GM12878 (cell line): ENCODE measurements around the gene STXBP5. TPM values are rescaled to one million over a fixed set of nuclear protein-coding genes. Genes with fewer than 3 reads are reported as not detected.

Source experiments
- ATAC-seq: fragments of 200-7000 bp; cut with Tn5 transposase; 3 replicates; pipeline ENCODE4 v1.9.1; 2020; ENCODE audit warnings: mild to moderate bottlenecking, moderate library complexity
- BruUV-seq: library from RNA; stranded (reverse); fragments of 400-500 nt; replicated peaks from 2 replicates; lab custom pipeline; 2021; lab: Mats Ljungman, UMichigan
- CTCF ChIA-PET: fragments of 300-600 bp; sonication (Branson Sonifier 250); formaldehyde crosslinking; extraction: SDS; loops from one replicate; lab custom pipeline; 2021; ENCODE audit warnings: inconsistent platforms; lab: Yijun Ruan, JAX
- POLR2A ChIA-PET: fragments of 350-600 bp; formaldehyde crosslinking; extraction: SDS; loops from one replicate; lab custom pipeline; 2021; ENCODE audit warnings: inconsistent platforms; lab: Charles Lee
- RAD21 ChIA-PET: fragments of 300-600 bp; sonication (Branson Sonifier 250); formaldehyde crosslinking; loops from one replicate; lab custom pipeline; 2023; ENCODE audit warnings: antibody characterized with exemption; ENCODE audit not compliant: unreplicated experiment; lab: Charles Lee
- SMC1A ChIA-PET: fragments of 300-600 bp; sonication (Branson Sonifier 250); formaldehyde crosslinking; loops from one replicate; lab custom pipeline; 2023; ENCODE audit not compliant: unreplicated experiment, uncharacterized antibody; lab: Charles Lee
- DNase-seq: peaks from one replicate; pipeline ENCODE4 v3.0.0-alpha.2; 2011; ENCODE audit warnings: low read depth, low spot score
- FAIRE-seq: peaks from 3 replicates; lab custom pipeline; 2011; peaks lifted over from hg19 to GRCh38; lab: Jason Lieb, UNC
- H2AFZ ChIP-seq: 2 replicates; pipeline ENCODE4 v1.6.0; 2011; ENCODE audit warnings: low read depth, low read length, control low read depth; ENCODE audit not compliant: control insufficient read depth
- H3K27ac ChIP-seq: 2 replicates; pipeline ENCODE4 v1.5.1; 2011; ENCODE audit warnings: control low read depth; ENCODE audit not compliant: control insufficient read depth, insufficient read depth
- H3K27me3 ChIP-seq, 2 experiments: replicated peaks in 1 of 2; 2 replicates each; pipeline versions ENCODE4 v1.6.0 to v1.6.1; 2011; ENCODE audit warnings: low read length in 1 of 2; ENCODE audit not compliant: control insufficient read depth in 2 of 2, insufficient read depth in 2 of 2
- H3K36me3 ChIP-seq, 2 experiments: 2 replicates each; pipeline ENCODE4 v1.5.1; 2011; ENCODE audit warnings: low read length in 1 of 2; ENCODE audit not compliant: control insufficient read depth in 2 of 2, insufficient read depth in 2 of 2
- H3K4me1 ChIP-seq: 2 replicates; pipeline ENCODE4 v1.6.1; 2011; ENCODE audit warnings: mild to moderate bottlenecking, low read length, moderate library complexity, mixed read lengths; ENCODE audit not compliant: control insufficient read depth, insufficient read depth
- H3K4me2 ChIP-seq: 2 replicates; pipeline ENCODE4 v1.6.0; 2011; ENCODE audit warnings: control low read depth; ENCODE audit not compliant: control insufficient read depth, insufficient read depth
- H3K4me3 ChIP-seq: fragments of 200-600 bp; sonication (generic); 2 replicates; pipeline ENCODE4 v1.5.1; 2016
- H3K79me2 ChIP-seq: 2 replicates; pipeline ENCODE4 v1.6.0; 2011; ENCODE audit warnings: low read length; ENCODE audit not compliant: control insufficient read depth, insufficient read depth
- H3K9ac ChIP-seq: 2 replicates; pipeline ENCODE4 v1.8.0; 2011; ENCODE audit warnings: low read length, control low read depth, mixed read lengths; ENCODE audit not compliant: control insufficient read depth, insufficient read depth
- H3K9me3 ChIP-seq: replicated peaks from 3 replicates; pipeline ENCODE4 v1.5.1; 2011; ENCODE audit warnings: mild to moderate bottlenecking, low read length; ENCODE audit not compliant: control insufficient read depth, insufficient read depth
- H4K20me1 ChIP-seq: 2 replicates; pipeline ENCODE4 v1.6.0; 2011; ENCODE audit not compliant: control insufficient read depth, insufficient read depth
- BHLHE40 ChIP-seq, 2 experiments: fragments of 450-650 bp in 1 of 2; IDR thresholded peaks; 2 replicates each; pipeline ENCODE4 v1.6.1; 2011 to 2017; ENCODE audit warnings: low read depth in 2 of 2, borderline replicate concordance in 1 of 2, improper control_type of control experiment in 1 of 2, low read length in 1 of 2, mild to moderate bottlenecking in 1 of 2
- CBX3 ChIP-seq: fragments of 200-600 bp; sonication (generic); IDR thresholded peaks from 2 replicates; pipeline ENCODE4 v1.6.1; 2016; ENCODE audit warnings: low read depth, borderline replicate concordance
- CHD2 ChIP-seq: IDR thresholded peaks from 2 replicates; pipeline ENCODE4 v1.6.1; 2011; ENCODE audit warnings: low read depth, low read length, improper control_type of control experiment, borderline replicate concordance
- CREB1 ChIP-seq: IDR thresholded peaks from 2 replicates; pipeline ENCODE4 v1.6.1; 2012; ENCODE audit warnings: low read depth, mild to moderate bottlenecking, inconsistent platforms
- FOXK2 ChIP-seq: fragments of 450-650 bp; IDR thresholded peaks from 2 replicates; pipeline ENCODE4 v1.6.1; 2017; ENCODE audit warnings: mild to moderate bottlenecking, moderate library complexity
- FOXM1 ChIP-seq: IDR thresholded peaks from 2 replicates; pipeline ENCODE4 v1.6.1; 2012; ENCODE audit warnings: low read depth, mild to moderate bottlenecking, inconsistent platforms, low read length, moderate library complexity
- IRF4 ChIP-seq: IDR thresholded peaks from 2 replicates; pipeline ENCODE4 v1.6.1; 2011; ENCODE audit warnings: low read depth, low read length
- KAT2A ChIP-seq: conservative IDR thresholded peaks from 2 replicates; pipeline ENCODE4 v1.6.1; 2011; ENCODE audit warnings: low read depth, low read length; ENCODE audit not compliant: control insufficient read depth
- NBN ChIP-seq: fragments of 450-650 bp; IDR thresholded peaks from 2 replicates; pipeline ENCODE4 v1.6.1; 2016
- NFIC ChIP-seq: IDR thresholded peaks from 2 replicates; pipeline ENCODE4 v1.6.1; 2012; ENCODE audit warnings: low read depth, mild to moderate bottlenecking, inconsistent platforms, low read length, moderate library complexity
- POLR2A ChIP-seq: IDR thresholded peaks from 2 replicates; pipeline ENCODE4 v1.6.1; 2011; ENCODE audit warnings: low read depth, mild to moderate bottlenecking, low read length
- POU2F2 ChIP-seq: IDR thresholded peaks from 3 replicates; pipeline ENCODE4 v1.6.1; 2011; ENCODE audit warnings: low read depth, mild to moderate bottlenecking, low read length, borderline replicate concordance
- RCOR1 ChIP-seq: conservative IDR thresholded peaks from 2 replicates; pipeline ENCODE4 v1.6.1; 2012; ENCODE audit warnings: low read depth, low read length, improper control_type of control experiment
- RELA ChIP-seq: fragments of 450-650 bp; IDR thresholded peaks from 2 replicates; pipeline ENCODE4 v1.8.0; 2014; ENCODE audit warnings: borderline replicate concordance; ENCODE audit not compliant: partially characterized antibody
- SIX5 ChIP-seq: IDR thresholded peaks from 2 replicates; pipeline ENCODE4 v1.6.1; 2011; ENCODE audit warnings: mild to moderate bottlenecking, low read depth, low read length, moderate library complexity; ENCODE audit not compliant: severe bottlenecking
- TARDBP ChIP-seq: IDR thresholded peaks from 2 replicates; pipeline ENCODE4 v1.6.1; 2016; ENCODE audit warnings: borderline replicate concordance
- ZBED1 ChIP-seq: IDR thresholded peaks from 2 replicates; pipeline ENCODE4 v1.6.1; 2016; ENCODE audit warnings: borderline replicate concordance
- WGBS: methylation state at CpG from one replicate; pipeline ENCODE4 v1.1.6; 2016; ENCODE audit warnings: low lambda C conversion rate; ENCODE audit not compliant: insufficient replicate concordance, insufficient coverage; ENCODE audit errors: missing lambda C conversion rate; 5-methylcytosine and 5-hydroxymethylcytosine counted together
- in situ Hi-C: fragments of 300-500 bp; cut with MboI; formaldehyde crosslinking; loops from 9 replicates; pipeline ENCODE4 v1.14.3; 2018; ENCODE audit warnings: mixed read lengths
- intact Hi-C: fragments of 100-400 bp; cut with micrococcal nuclease; formaldehyde crosslinking; loops from one replicate; pipeline ENCODE4 v1.14.2; 2022; ENCODE audit not compliant: unreplicated experiment
- polyA plus RNA-seq, 11 experiments: library from polyadenylated mRNA; depleted of rRNA in 4 of 11; unstranded in 6 of 11; stranded (reverse) in 5 of 11; fragments of >200 nt; fragmentation: Nextera tagmentation in 4 of 11; fragmentation: Illumina TruSeq in 1 of 11; extraction: Ambion mirVana in 4 of 11; extraction: Trizol in 1 of 11; gene quantifications; 1 replicate in 1 of 11; 2 replicates in 10 of 11; pipeline versions ENCODE4 v1.2.1 to v1.2.3, GENCODE V29; 2011 to 2016; ENCODE audit warnings: inconsistent platforms in 2 of 11, missing spikeins in 2 of 11, low read depth in 1 of 11
- total RNA-seq, 4 experiments: library from RNA; depleted of rRNA in 3 of 4; stranded (reverse); fragments of >200 nt in 3 of 4; fragmentation: Illumina TruSeq in 1 of 4; extraction: Trizol in 1 of 4; gene quantifications; 2 replicates each; pipeline versions ENCODE4 v1.2.1 to v1.2.3, GENCODE V29; 2013 to 2021
- TF ChIP-seq, protein P1 (sequence below): fragments of 450-650 bp; IDR thresholded peaks from 2 replicates; pipeline ENCODE4 v1.6.1; 2016; ENCODE audit warnings: mild to moderate bottlenecking
- TF ChIP-seq, protein P2 (sequence below): IDR thresholded peaks from 2 replicates; pipeline ENCODE4 v1.6.1; 2012; ENCODE audit warnings: low read depth, low read length, improper control_type of control experiment
- TF ChIP-seq, protein P3 (sequence below): fragments of 150-350 bp; IDR thresholded peaks from 2 replicates; pipeline ENCODE4 v1.6.1; 2016; ENCODE audit warnings: low read depth, low read length

STXBP5 gene
- total and polyA plus RNA-seq, 10 of the 15 experiments (the other 5 are each of a cell fraction or from before 2014, with no cell fraction given) = 1.4 to 13.2 (median 8.4) TPM

DNA sequence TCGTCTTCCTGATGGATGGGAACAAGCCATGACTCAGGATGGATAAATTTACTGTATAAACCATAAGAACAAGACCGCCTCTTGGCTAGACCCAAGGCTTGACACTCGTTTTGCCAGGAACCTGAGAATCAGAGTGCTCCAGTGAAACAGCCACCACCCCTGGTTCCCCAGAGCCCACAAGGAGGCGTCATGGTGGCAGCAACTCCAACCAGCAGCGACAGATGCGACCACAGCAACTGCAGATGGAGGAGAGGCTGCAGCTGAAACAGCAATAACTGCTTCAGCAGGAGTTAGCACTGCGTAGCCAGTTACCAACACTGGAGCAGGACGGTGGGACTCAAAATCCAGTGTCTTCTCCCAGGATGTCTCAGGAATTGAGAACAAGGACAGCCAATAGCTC is 203.4 kb downstream of the STXBP5 start:
- CTCF ChIA-PET = no interaction called here
- no peak for DNase-seq
- Histone ChIP-seq H3K9me3 (no peaks in the 10 kb centered on the region), H3K36me3 (no peaks in the 10 kb centered on the region), H2AFZ (no peak overlapping the region), H3K9ac (no peak overlapping the region)
- no peak for FAIRE-seq
- in situ Hi-C loops (no loop called here), intact Hi-C loops (no loop called here)
- WGBS = 25% methylated on average over 8 of the region's 8 CpGs
- TF ChIP-seq TARDBP = no peak
- TF ChIP-seq FOXK2 = no peak
- no peak for TF ChIP-seq POU2F2
- TF ChIP-seq, protein P1, sequence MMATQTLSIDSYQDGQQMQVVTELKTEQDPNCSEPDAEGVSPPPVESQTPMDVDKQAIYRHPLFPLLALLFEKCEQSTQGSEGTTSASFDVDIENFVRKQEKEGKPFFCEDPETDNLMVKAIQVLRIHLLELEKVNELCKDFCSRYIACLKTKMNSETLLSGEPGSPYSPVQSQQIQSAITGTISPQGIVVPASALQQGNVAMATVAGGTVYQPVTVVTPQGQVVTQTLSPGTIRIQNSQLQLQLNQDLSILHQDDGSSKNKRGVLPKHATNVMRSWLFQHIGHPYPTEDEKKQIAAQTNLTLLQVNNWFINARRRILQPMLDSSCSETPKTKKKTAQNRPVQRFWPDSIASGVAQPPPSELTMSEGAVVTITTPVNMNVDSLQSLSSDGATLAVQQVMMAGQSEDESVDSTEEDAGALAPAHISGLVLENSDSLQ = no peak
- no peak for TF ChIP-seq CBX3
- no peak for TF ChIP-seq SIX5
- no peak for TF ChIP-seq RCOR1
- no peak for TF ChIP-seq ZBED1
- no peak for TF ChIP-seq RELA
- TF ChIP-seq NFIC = no peak
- TF ChIP-seq BHLHE40 (IDR thresholded peaks at IDR 0.05; ENCODE audit: borderline replicate concordance in 1 of 2, low read depth in 2 of 2, low read length in 1 of 2) = no peak
- TF ChIP-seq, protein P2, sequence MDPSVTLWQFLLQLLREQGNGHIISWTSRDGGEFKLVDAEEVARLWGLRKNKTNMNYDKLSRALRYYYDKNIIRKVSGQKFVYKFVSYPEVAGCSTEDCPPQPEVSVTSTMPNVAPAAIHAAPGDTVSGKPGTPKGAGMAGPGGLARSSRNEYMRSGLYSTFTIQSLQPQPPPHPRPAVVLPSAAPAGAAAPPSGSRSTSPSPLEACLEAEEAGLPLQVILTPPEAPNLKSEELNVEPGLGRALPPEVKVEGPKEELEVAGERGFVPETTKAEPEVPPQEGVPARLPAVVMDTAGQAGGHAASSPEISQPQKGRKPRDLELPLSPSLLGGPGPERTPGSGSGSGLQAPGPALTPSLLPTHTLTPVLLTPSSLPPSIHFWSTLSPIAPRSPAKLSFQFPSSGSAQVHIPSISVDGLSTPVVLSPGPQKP = no peak
- no peak for TF ChIP-seq IRF4
- TF ChIP-seq KAT2A = no peak
- TF ChIP-seq, protein P3, sequence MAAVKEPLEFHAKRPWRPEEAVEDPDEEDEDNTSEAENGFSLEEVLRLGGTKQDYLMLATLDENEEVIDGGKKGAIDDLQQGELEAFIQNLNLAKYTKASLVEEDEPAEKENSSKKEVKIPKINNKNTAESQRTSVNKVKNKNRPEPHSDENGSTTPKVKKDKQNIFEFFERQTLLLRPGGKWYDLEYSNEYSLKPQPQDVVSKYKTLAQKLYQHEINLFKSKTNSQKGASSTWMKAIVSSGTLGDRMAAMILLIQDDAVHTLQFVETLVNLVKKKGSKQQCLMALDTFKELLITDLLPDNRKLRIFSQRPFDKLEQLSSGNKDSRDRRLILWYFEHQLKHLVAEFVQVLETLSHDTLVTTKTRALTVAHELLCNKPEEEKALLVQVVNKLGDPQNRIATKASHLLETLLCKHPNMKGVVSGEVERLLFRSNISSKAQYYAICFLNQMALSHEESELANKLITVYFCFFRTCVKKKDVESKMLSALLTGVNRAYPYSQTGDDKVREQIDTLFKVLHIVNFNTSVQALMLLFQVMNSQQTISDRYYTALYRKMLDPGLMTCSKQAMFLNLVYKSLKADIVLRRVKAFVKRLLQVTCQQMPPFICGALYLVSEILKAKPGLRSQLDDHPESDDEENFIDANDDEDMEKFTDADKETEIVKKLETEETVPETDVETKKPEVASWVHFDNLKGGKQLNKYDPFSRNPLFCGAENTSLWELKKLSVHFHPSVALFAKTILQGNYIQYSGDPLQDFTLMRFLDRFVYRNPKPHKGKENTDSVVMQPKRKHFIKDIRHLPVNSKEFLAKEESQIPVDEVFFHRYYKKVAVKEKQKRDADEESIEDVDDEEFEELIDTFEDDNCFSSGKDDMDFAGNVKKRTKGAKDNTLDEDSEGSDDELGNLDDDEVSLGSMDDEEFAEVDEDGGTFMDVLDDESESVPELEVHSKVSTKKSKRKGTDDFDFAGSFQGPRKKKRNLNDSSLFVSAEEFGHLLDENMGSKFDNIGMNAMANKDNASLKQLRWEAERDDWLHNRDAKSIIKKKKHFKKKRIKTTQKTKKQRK = no peak
- no peak for TF ChIP-seq CHD2
- no peak for TF ChIP-seq NBN
- no peak for TF ChIP-seq POLR2A
- TF ChIP-seq CREB1 = no peak
- TF ChIP-seq FOXM1 = no peak
- TF ChIP-seq, all 136 proteins: peak for 0
- Histone ChIP-seq H3K79me2 (no peaks in the 10 kb centered on the region), H3K4me1 (no peaks in the 10 kb centered on the region), H3K4me3 (no peak overlapping the region), H4K20me1 (no peaks in the 10 kb centered on the region), H3K4me2 (no peak overlapping the region), H3K27me3 (no peaks in the 10 kb centered on the region), H3K27ac (no peak overlapping the region)
- no peak for ATAC-seq
- no TSS peak for BruUV-seq
- ChIA-PET POLR2A (no interaction called here), SMC1A (no interaction called here), RAD21 (no interaction called here)
